GM19455 (cell line): ENCODE data around the gene PHEX.

Source experiments
- ATAC-seq: cut with Tn5 transposase; IDR thresholded peaks from one replicate; pipeline ENCODE4 v1.9.1; 2021; ENCODE audit not compliant: unreplicated experiment

PHEX gene

DNA sequence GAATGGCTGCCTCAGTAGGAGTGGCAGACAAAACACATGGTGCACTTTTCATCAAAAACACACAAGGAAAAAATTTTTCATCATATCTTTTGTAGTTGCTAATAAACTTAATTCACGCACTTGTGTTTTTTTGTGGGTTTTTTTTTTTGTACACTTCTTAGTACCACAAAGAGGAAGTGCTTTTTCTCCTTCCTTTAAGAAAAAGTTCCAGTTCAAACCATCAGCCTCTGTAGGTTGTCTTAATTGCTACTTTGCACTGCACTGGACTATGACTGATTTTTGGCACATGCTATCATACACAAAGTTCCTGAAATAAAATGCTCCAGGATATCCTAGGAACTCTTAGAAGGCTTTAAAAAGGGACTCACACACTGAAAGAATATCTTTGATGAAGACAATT, at the start of gene PHEX:
Gene PHEX, plus strand, starts transcription at position 242 of the 400 bp plus-strand sequence. CDS start 681 bp downstream, outside the sequence.
- ATAC-seq, result no peak

DNA sequence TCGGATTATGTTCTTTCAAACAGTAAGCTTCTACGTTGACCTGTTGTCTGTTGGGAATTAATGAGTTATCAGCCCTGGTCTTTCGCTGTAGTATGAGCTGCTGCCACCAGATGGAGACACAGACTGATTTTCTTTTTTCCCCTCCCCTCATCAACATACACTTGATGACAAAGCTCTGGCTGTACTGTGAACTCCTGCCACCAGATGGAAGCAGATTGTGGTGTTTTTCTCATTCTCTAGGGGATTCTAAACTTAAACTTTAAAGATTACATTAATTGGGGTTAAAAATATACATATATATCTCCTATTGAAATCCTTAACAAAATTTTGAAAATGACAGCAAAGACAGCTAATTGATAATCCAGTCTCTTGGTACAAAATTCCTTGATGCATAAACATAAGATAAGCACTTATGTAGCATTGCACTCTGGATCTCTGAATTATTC, 46.8 kb upstream of the PHEX start:
- ATAC-seq, result peak; percentile 82

DNA sequence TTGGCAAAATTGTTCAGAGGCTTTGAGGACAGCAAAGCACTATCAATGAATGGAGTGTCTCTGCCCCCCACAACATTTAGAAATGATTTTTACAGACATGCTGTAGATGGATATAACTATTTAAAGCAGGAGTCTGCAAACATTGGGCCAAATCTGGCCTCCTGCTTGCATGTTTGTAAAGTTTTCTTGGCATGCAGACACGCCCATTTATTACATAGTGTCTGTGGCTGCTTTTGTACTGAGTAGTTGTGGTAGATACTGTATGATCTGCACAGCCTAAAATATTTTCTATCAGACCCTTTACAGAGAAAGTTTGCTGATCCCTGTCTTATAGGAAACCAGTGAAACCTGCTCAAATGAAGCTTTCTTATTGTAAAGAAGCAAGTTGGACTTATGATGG, 45.5 kb upstream of the PHEX start:
- ATAC-seq, result no peak

DNA sequence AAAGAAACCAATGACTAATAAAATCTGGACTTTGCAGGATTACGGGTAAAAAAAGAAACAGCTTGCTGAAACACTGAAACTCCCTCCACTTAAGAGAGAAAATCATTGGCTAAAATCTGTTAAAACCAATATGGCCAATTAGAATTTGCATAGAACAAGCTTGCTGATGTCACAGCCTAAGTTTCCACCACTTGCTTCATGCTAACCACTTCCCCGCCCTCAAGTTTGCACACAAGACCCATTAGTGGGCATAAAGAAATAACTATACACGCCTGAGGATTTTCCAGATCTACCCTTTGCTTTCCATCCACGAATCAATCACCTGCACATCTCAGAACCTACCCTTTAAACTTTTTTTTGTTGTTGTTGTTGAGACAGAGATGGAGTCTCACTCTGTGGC, 42.7 kb upstream of the PHEX start:
- ATAC-seq, result no peak

- ATAC-seq, result no peak
Measured at GRCh38 chrX:21990832-21991231, 41.3 kb upstream of the PHEX start.

DNA sequence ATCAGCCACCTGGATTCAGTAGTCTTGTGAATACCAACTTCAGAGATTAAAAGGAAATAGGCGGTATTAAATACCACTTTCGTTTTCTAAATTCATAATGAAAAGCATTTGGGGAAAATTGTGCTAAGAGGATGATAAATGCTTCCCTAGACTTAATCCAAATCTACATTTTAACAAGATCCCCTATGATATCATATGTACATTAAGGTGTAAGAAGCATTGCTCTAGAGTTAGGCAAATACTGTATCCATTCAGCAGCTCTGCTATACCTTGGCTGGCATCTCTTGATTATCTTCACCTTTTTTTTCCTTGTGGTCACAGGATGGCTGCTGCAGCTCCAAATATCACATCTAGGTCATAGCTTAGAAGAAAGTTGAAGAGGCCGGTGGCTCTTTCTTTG, 40.6 kb upstream of the PHEX start:
- ATAC-seq, result no peak

DNA sequence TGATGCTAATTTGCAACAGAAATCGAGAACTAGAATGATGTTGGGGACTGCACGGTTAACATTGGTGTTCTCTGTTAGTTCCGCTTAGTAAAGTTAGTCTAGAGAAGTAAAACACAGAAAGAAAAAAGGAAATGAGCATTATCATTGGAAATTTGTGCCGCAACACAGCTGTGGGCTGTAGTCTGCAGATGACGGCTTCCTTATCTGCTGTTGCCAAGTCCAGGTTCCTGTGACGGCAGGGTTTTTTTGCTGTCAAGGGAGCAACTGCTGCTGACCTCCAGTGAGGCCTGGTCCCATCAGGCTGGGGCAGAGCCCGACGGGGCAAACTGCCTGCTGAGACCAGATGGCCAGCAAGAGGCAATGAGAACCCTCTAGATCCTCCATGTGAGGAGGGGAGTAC, 38.9 kb upstream of the PHEX start:
- ATAC-seq, result peak; percentile 88

- no peak for ATAC-seq
Measured at GRCh38 chrX:21996872-21997455, 35.2 kb upstream of the PHEX start.

GRCh38 chrX:21998037-21998436, 34.1 kb upstream of the PHEX start:
- ATAC-seq, result no peak

GRCh38 chrX:22004866-22005265, 27.3 kb upstream of the PHEX start:
- no peak for ATAC-seq

DNA sequence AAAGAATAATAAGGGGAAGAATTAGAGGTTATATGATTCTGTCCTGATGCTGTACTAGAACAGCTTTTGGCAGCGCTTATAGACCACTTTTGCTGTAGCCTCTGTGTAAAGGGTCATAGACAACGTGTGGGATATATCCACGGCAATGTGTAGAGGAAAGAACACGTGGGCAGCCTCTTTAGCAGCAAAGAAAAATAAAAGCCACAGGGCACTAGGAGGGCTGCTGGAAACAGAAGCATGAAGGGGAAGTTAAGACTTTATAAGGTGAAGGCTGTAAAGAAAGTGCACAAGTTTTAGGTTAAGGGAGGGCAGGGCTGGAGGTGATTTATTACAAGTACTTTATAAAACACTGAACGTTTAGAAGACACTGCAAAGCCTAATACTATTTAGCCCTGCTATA, 20.1 kb upstream of the PHEX start:
- ATAC-seq, result no peak

DNA sequence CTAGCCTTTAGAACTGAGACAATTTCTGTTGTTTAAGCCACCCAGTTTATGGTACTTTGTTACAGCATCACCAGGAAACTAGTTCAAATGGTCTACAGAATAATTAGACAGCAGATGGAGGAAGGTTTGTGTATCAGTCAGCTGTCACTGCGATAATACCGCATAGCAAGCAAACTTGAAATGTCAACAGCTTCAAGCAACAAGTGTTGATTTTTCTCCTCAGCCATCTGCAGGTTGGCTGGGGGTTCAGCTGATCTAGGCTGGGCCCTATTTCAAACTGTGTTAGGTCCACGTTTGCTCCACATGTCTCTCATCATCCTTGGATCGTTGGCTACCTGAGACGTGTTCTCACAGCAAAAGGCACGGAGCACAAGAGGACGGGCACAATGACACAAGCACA, 19.2 kb upstream of the PHEX start:
- ATAC-seq, result no peak

GRCh38 chrX:22015139-22015750, 16.9 kb upstream of the PHEX start:
- ATAC-seq, result no peak

DNA sequence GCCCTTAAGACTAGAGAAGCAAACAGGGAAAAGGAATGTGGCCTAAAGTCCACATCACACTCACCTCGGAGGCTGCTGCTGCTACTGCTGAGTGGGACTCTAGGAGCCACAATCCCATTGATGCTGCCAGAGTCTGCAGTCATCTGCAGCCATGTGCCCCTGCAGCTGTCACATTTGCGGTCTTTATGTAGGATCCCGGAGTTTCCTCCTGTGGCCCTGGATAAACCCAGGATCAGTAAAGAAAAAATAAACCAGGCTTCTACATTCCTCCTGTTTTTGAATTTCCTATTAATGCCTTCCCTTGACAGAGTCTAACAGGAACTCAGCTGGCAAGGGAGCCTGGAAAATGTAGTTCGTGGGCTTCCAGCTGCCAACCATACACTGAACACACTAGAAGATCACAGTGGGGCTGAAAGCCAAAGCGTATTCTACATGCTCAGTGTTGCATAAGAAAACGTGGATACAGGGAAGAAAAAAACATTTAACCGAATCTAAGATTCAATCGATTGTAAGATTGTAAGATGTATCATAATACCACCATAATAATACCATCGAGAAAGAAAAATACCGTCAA, 10.3 kb upstream of the PHEX start:
- no peak for ATAC-seq

- no peak for ATAC-seq
Measured at GRCh38 chrX:22024577-22024976, 7.5 kb upstream of the PHEX start.

- no peak for ATAC-seq
Measured at GRCh38 chrX:22025751-22026150, 6.4 kb upstream of the PHEX start.

GRCh38 chrX:22026731-22027130, 5.4 kb upstream of the PHEX start:
- ATAC-seq, result no peak

DNA sequence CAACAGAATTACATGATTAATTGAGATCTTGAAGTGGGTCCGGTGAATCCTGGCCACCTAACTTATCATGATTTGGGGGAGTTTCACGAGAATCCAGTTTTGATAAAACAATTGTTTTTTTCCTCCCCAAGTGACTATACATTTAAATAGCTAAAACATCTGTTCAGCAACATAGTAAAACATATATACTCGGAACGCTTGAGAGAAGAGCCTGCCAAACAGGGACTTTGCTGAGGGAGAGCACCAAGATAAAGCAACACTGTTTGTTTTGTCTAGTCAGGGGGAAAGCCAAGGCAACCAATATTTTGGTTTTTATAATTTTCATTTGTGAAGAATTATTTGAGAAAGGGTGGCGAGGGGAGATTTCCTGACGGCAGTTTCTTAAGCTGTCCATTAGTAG, 381 bp downstream of the PHEX start:
- ATAC-seq, result no peak

DNA sequence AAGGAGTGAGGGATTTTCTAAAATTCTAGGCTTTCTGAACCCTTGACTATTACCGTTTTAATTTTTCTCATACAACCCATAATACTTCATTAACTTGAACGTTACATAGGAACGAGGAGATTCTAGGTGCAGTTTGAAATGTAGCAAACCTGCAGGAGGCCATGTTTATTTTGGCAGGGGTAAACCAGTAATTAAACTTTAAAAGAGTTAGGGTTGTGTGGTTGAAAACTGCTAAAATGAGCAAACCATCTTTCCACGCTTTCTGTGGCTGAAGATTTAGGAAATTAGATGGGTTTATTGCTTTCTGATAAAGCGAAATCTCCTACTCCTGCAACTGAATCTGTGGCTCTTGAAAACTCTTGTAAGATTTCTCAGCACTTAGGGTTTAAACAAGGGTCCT, 1.7 kb downstream of the PHEX start:
- no peak for ATAC-seq

DNA sequence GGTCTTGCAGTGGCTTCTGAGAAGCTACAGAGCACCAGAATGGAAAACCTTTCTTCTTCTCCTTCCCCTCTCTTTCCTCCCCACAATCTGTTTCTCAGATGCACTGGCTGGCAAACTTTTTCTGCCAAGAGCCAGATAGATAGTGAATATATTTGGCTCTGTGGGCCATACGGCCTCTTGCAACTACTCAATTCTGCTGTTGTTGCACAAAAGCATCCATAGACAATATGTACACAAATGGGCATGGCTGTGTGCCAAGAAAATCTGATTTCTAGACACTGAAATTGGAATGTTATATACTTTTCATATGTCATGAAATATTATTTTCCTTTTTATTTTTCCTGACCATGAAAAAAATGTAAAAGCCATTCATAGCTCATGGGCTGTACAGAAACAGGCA, 3.1 kb downstream of the PHEX start:
- no peak for ATAC-seq

DNA sequence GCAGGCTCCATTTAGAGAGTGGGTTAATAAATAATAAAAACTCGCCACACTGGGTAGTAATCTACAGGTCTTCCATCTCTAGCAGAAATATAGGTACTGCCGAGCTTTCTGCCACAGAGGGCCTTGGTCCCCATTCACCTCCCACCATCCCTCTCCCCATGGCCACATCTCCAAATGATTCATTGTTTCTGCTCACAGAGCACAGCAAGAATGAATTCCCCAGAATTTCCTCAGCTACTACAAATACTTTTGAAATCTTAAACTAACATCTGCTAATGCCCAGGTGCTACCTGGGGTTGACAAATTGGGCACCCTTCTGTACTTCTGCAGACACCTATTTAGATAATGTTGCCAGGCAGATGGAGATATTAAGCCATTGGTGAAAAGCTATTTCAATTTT, 5.1 kb downstream of the PHEX start:
- no peak for ATAC-seq

DNA sequence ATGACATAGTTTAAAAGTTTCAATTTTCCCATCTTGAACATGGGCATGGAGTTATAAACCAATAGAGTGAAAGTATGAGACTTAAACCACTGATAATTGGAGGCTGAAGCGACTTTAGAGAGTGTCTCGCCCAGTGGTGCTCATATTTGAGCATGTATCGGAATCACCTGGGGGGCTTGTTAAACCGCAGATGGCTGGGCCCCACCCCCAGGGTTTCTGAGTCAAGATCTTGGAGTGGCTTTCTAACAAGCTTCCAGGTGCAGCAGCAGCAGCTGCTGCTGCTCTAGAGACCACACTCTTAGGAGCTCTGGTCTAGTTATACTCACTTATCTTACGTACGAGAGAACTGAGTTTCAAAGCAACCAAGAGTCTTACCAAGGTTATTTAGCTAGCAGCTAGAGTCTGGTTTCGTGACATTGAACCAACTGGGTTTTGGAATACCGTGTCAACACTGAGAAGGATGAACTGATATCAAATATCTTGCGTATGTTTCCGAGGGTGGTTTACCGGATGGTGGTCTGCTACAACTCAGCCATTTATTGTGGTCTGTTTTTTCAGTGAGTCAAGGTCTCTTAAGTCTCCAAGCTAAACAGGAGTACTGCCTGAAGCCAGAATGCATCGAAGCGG, 5.9 kb downstream of the PHEX start:
- ATAC-seq, result no peak
